Liver (tissue), 9 donors: ENCODE measurements around the gene GCKR. TPM values are rescaled to one million over a fixed set of nuclear protein-coding genes. Genes with fewer than 3 reads are reported as not detected.

Experiments
- DNase-seq: peaks from one replicate; pipeline ENCODE4 v3.0.0-alpha.2; 2017; ENCODE audit warnings: low spot score
- H3K27ac ChIP-seq, 2 donors: one replicate each; pipeline ENCODE4 v1.7.0; 2013; ENCODE audit warnings: inconsistent platforms in 2 of 2, low read length in 2 of 2, control low read depth in 1 of 2, low read depth in 1 of 2, mild to moderate bottlenecking in 1 of 2
- H3K27me3 ChIP-seq, 4 donors: one replicate each; pipeline versions ENCODE4 v1.6.1 to v1.7.0; 2013; ENCODE audit warnings: low read length in 3 of 4, inconsistent platforms in 1 of 4, mild to moderate bottlenecking in 1 of 4, moderate library complexity in 1 of 4; ENCODE audit not compliant: control insufficient read depth in 4 of 4, insufficient read depth in 4 of 4
- H3K36me3 ChIP-seq, 4 donors: one replicate each; pipeline versions ENCODE4 v1.6.1 to v1.7.0; 2013; ENCODE audit warnings: low read length in 3 of 4, mild to moderate bottlenecking in 3 of 4, low read depth in 1 of 4, moderate library complexity in 1 of 4; ENCODE audit not compliant: control insufficient read depth in 4 of 4, insufficient read depth in 3 of 4
- H3K4me1 ChIP-seq, 4 donors: one replicate each; pipeline versions ENCODE4 v1.6.1 to v1.7.0; 2013; ENCODE audit warnings: low read length in 3 of 4, mild to moderate bottlenecking in 3 of 4, moderate library complexity in 1 of 4; ENCODE audit not compliant: control insufficient read depth in 4 of 4, insufficient read depth in 4 of 4
- H3K4me3 ChIP-seq, 3 donors: one replicate each; pipeline versions ENCODE4 v1.6.1 to v1.7.0; 2013; ENCODE audit warnings: low read length in 3 of 3, control low read depth in 1 of 3, low read depth in 1 of 3, mild to moderate bottlenecking in 1 of 3
- H3K9ac ChIP-seq, 2 donors: one replicate each; pipeline ENCODE4 v1.7.0; 2013; ENCODE audit warnings: low read length in 2 of 2, mild to moderate bottlenecking in 2 of 2, moderate library complexity in 2 of 2, control low read depth in 1 of 2, low read depth in 1 of 2
- H3K9me3 ChIP-seq, 4 donors: one replicate each; pipeline versions ENCODE4 v1.6.1 to v1.7.0; 2013; ENCODE audit warnings: low read length in 3 of 4; ENCODE audit not compliant: control insufficient read depth in 4 of 4
- ATF3 ChIP-seq: IDR thresholded peaks from 2 replicates; pipeline ENCODE4 v1.6.1; 2016; ENCODE audit warnings: antibody characterized with exemption
- EGR1 ChIP-seq, 2 donors: IDR thresholded peaks; 2 replicates each; pipeline ENCODE4 v1.6.1; 2016 to 2018; ENCODE audit warnings: antibody characterized with exemption in 2 of 2, low read depth in 2 of 2
- FOXA1 ChIP-seq: IDR thresholded peaks from 2 replicates; pipeline ENCODE4 v1.6.1; 2016; ENCODE audit warnings: antibody characterized with exemption
- FOXA2 ChIP-seq: IDR thresholded peaks from 2 replicates; pipeline ENCODE4 v1.6.1; 2016; ENCODE audit warnings: antibody characterized with exemption
- GABPA ChIP-seq, 2 donors: IDR thresholded peaks in 1 of 2; conservative IDR thresholded peaks in 1 of 2; 2 replicates each; pipeline ENCODE4 v1.6.1; 2016; ENCODE audit warnings: antibody characterized with exemption in 2 of 2, mild to moderate bottlenecking in 1 of 2, moderate library complexity in 1 of 2
- HNF4A ChIP-seq, 2 donors: conservative IDR thresholded peaks; 2 replicates each; pipeline ENCODE4 v1.6.1; 2016; ENCODE audit warnings: antibody characterized with exemption in 2 of 2, mild to moderate bottlenecking in 2 of 2
- HNF4G ChIP-seq: IDR thresholded peaks from 2 replicates; pipeline ENCODE4 v1.6.1; 2016; ENCODE audit warnings: antibody characterized with exemption
- JUND ChIP-seq, 2 donors: IDR thresholded peaks; 2 replicates each; pipeline ENCODE4 v1.6.1; 2016; ENCODE audit warnings: antibody characterized with exemption in 2 of 2
- MAX ChIP-seq: IDR thresholded peaks from 2 replicates; pipeline ENCODE4 v1.6.1; 2016; ENCODE audit warnings: antibody characterized with exemption
- NR2F2 ChIP-seq: IDR thresholded peaks from 2 replicates; pipeline ENCODE4 v1.6.1; 2016; ENCODE audit warnings: antibody characterized with exemption
- RAD21 ChIP-seq, 2 donors: IDR thresholded peaks; 2 replicates each; pipeline ENCODE4 v1.6.1; 2016; ENCODE audit warnings: antibody characterized with exemption in 2 of 2, mild to moderate bottlenecking in 2 of 2
- RXRA ChIP-seq, 2 donors: IDR thresholded peaks; 2 replicates each; pipeline ENCODE4 v1.6.1; 2017 to 2018; ENCODE audit warnings: antibody characterized with exemption in 2 of 2, mild to moderate bottlenecking in 1 of 2
- SP1 ChIP-seq: IDR thresholded peaks from 2 replicates; pipeline ENCODE4 v1.6.1; 2018; ENCODE audit warnings: antibody characterized with exemption, mild to moderate bottlenecking
- TAF1 ChIP-seq: conservative IDR thresholded peaks from 2 replicates; pipeline ENCODE4 v1.6.1; 2016; ENCODE audit warnings: antibody characterized with exemption, mild to moderate bottlenecking
- YY1 ChIP-seq: IDR thresholded peaks from 2 replicates; pipeline ENCODE4 v1.6.1; 2016; ENCODE audit warnings: antibody characterized with exemption, mild to moderate bottlenecking
- WGBS: extraction: QIAGEN DNeasy Blood & Tissue Kit; methylation state at CpG from one replicate; pipeline ENCODE4 v1.1.7; 2013; 5-methylcytosine and 5-hydroxymethylcytosine counted together
- polyA plus RNA-seq, 2 donors: library from polyadenylated mRNA; stranded (reverse) in 1 of 2; unstranded in 1 of 2; fragments of 200-250 nt in 1 of 2; fragments of >200 nt in 1 of 2; fragmentation: Nextera tagmentation in 1 of 2; extraction: Ambion mirVana in 1 of 2; gene quantifications; one replicate each; pipeline versions ENCODE4 v1.2.1 to v1.2.3, GENCODE V29; 2013 to 2015
- total RNA-seq, 2 donors: library from RNA; depleted of rRNA; stranded (reverse); fragments of >200 nt; gene quantifications; one replicate each; pipeline ENCODE4 v1.2.3, GENCODE V29; 2014
- TF ChIP-seq, protein P1 (sequence below): IDR thresholded peaks from 2 replicates; pipeline ENCODE4 v1.6.1; 2016; ENCODE audit warnings: antibody characterized with exemption
- TF ChIP-seq, protein P2 (sequence below): IDR thresholded peaks from 2 replicates; pipeline ENCODE4 v1.6.1; 2016; ENCODE audit warnings: antibody characterized with exemption, mild to moderate bottlenecking
- TF ChIP-seq, protein P3 (sequence below): fragments of 150-350 bp; IDR thresholded peaks from 2 replicates; pipeline ENCODE4 v1.5.1; 2017; ENCODE audit warnings: improper control_type of control experiment, low read depth, low read length; ENCODE audit not compliant: missing input control
- donor health status: healthy.
- donor health status: healthy.
- donor health status: healthy.
- donor health status: healthy.
- donor health status: healthy.

GCKR gene
- total and polyA plus RNA-seq, 4 donors = 9.6 to 173 (median 79.4) TPM

DNA sequence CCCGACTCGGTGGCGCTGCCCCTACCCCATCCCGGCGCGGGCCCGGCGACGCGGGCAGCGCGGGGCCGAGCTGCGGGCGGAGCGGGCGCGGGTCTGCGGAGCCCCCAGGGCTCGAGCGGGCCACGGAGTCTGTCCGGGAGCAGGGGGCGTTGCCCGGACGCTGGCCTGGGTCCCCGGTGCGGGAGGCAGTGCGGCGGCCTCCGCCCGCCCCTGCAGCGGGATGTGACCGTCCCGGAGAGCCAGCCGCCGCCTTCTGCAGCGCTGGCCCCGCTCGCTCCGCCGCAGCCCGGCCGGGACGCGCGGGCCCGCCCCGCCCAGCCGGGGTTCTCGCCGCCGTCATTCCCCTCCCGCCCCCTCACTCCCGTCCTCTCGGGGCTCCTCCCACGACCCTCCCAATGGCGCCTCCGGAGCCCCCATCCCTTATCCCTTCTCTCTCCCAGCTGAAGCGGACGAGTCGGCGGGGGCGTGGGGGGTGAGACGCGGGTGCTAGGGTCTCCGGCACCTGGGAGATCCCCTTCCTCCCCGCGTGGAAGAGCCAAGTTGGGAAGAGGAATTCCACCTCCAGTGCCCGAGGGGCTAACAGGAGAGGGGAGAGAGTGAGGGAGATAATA is 1.6 kb upstream of the GCKR start, which contains the start of gene FNDC4:
Gene FNDC4 (minus strand): TSS at position 257 of the 611 bp plus-strand sequence. CDS start 521 bp downstream, outside the sequence.
- DNase-seq = no peak
- TF ChIP-seq EGR1 (IDR thresholded peaks at IDR 0.05; ENCODE audit: low read depth in 2 of 2) = peak in 1 of 2 donors; percentile 75
- TF ChIP-seq, protein P1, sequence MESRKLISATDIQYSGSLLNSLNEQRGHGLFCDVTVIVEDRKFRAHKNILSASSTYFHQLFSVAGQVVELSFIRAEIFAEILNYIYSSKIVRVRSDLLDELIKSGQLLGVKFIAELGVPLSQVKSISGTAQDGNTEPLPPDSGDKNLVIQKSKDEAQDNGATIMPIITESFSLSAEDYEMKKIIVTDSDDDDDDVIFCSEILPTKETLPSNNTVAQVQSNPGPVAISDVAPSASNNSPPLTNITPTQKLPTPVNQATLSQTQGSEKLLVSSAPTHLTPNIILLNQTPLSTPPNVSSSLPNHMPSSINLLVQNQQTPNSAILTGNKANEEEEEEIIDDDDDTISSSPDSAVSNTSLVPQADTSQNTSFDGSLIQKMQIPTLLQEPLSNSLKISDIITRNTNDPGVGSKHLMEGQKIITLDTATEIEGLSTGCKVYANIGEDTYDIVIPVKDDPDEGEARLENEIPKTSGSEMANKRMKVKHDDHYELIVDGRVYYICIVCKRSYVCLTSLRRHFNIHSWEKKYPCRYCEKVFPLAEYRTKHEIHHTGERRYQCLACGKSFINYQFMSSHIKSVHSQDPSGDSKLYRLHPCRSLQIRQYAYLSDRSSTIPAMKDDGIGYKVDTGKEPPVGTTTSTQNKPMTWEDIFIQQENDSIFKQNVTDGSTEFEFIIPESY = no peak
- Histone ChIP-seq H3K4me3 (peak within 1 kb of the TSS; percentile 78 to 87 (median 82)), H3K9me3 (no peaks in the 10 kb centered on the region), H3K4me1 (peaks cover 9 to 56% (median 30%) of the 10 kb centered on the region in 4 donors), H3K9ac (peak within 1 kb of the TSS; percentile 70 to 82), H3K36me3 (peaks cover 7 to 19% (median 12%) of the 10 kb centered on the region in 4 donors), H3K27me3 (no peaks in the 10 kb centered on the region), H3K27ac (peak within 1 kb of the TSS; percentile 90 to 97)
- under 1% methylated on average over 70 of the region's 70 CpGs for WGBS

DNA sequence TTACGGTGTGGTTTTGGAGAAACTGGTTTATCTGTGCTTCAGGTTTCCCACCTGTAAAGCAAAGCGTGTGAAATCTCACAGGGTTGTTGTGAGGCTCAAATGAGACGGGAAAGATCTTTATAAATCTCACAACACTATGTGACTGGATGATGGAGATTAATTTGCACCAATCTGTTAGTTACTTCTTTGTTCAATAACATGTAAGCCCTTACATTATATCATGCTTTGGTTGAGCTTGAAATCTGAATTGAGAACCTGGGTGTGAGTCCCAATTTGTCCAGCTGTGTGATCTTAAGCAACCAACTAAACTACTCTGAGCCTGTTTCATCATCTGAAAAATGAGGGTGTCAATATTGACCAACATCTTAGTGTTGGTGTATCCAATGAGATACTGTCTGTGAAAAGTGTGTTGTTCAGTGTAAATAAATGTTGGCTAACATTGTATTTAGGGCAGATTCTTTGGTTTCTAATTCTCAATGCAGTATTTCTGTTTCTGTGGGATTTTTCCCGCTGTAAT is 741 bp upstream of the GCKR start:
- H3K27me3 ChIP-seq = no peaks in the 10 kb centered on the region
- peaks cover 10 to 59% (median 35%) of the 10 kb centered on the region in 4 donors for H3K4me1 ChIP-seq
- H3K9me3 ChIP-seq = no peaks in the 10 kb centered on the region
- peaks cover 7 to 24% (median 12%) of the 10 kb centered on the region in 4 donors for H3K36me3 ChIP-seq
- no peak for DNase-seq
- 36% methylated on average over 4 of the region's 4 CpGs for WGBS
- TF ChIP-seq, protein P1 = peak; percentile 38
- TF ChIP-seq RXRA (IDR thresholded peaks at IDR 0.05) (no peak), FOXA1 (peak; percentile 92), JUND (IDR thresholded peaks at IDR 0.05) (no peak), SP1 (no peak), HNF4A (conservative IDR thresholded peaks at IDR 0.05) (no peak), ATF3 (peak; percentile 73), FOXA2 (peak; percentile 96), EGR1 (IDR thresholded peaks at IDR 0.05; ENCODE audit: low read depth in 2 of 2) (no peak), RAD21 (IDR thresholded peaks at IDR 0.05) (no peak), GABPA (IDR thresholded peaks at IDR 0.05 in 1 of 2, conservative IDR thresholded peaks at IDR 0.05 in 1 of 2) (no peak), HNF4G (peak; percentile 26), YY1 (no peak), MAX (no peak), TAF1 (no peak), NR2F2 (no peak)
- TF ChIP-seq, protein P2, sequence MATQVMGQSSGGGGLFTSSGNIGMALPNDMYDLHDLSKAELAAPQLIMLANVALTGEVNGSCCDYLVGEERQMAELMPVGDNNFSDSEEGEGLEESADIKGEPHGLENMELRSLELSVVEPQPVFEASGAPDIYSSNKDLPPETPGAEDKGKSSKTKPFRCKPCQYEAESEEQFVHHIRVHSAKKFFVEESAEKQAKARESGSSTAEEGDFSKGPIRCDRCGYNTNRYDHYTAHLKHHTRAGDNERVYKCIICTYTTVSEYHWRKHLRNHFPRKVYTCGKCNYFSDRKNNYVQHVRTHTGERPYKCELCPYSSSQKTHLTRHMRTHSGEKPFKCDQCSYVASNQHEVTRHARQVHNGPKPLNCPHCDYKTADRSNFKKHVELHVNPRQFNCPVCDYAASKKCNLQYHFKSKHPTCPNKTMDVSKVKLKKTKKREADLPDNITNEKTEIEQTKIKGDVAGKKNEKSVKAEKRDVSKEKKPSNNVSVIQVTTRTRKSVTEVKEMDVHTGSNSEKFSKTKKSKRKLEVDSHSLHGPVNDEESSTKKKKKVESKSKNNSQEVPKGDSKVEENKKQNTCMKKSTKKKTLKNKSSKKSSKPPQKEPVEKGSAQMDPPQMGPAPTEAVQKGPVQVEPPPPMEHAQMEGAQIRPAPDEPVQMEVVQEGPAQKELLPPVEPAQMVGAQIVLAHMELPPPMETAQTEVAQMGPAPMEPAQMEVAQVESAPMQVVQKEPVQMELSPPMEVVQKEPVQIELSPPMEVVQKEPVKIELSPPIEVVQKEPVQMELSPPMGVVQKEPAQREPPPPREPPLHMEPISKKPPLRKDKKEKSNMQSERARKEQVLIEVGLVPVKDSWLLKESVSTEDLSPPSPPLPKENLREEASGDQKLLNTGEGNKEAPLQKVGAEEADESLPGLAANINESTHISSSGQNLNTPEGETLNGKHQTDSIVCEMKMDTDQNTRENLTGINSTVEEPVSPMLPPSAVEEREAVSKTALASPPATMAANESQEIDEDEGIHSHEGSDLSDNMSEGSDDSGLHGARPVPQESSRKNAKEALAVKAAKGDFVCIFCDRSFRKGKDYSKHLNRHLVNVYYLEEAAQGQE = no peak
- TF ChIP-seq, protein P3, sequence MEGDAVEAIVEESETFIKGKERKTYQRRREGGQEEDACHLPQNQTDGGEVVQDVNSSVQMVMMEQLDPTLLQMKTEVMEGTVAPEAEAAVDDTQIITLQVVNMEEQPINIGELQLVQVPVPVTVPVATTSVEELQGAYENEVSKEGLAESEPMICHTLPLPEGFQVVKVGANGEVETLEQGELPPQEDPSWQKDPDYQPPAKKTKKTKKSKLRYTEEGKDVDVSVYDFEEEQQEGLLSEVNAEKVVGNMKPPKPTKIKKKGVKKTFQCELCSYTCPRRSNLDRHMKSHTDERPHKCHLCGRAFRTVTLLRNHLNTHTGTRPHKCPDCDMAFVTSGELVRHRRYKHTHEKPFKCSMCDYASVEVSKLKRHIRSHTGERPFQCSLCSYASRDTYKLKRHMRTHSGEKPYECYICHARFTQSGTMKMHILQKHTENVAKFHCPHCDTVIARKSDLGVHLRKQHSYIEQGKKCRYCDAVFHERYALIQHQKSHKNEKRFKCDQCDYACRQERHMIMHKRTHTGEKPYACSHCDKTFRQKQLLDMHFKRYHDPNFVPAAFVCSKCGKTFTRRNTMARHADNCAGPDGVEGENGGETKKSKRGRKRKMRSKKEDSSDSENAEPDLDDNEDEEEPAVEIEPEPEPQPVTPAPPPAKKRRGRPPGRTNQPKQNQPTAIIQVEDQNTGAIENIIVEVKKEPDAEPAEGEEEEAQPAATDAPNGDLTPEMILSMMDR = no peak
- H3K9ac ChIP-seq = peak overlapping the region; percentile 70 to 82
- H3K27ac ChIP-seq = peak overlapping the region; percentile 90 to 97
- H3K4me3 ChIP-seq = peak overlapping the region; percentile 78 to 92 (median 87)
